Measurements from ENCODE around the gene PRPF40B.

Gene PRPF40B

DNA sequence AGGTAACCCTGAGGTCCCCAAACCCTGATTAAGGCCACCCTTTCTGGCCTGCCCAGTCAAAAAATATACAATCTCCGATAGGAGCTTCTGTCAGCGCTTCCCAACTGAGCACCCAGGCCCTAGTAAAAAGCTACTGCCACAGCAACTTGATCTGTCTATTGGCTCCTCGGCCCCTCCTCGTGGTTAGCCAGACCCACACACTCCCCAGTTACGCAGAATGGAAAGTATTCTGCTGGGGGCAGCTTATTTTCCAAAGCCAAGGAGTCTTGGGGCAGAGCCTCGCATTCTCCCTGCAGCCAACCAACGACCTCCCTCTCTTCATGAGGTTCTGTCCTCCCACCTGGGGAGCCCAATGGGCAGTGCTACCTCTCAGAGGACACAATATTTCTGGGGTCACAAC, 51.8 kb downstream of the PRPF40B start:
- no peak overlapping the region for H3K23ac ChIP-seq (ENCODE audit: low read depth, low read length, poor library complexity)
- H2BK5ac ChIP-seq (ENCODE audit: low read length): no peak overlapping the region
- no peaks in the 10 kb centered on the region for H3K27me3 ChIP-seq (ENCODE audit: control insufficient read depth in 3 of 3, insufficient read depth in 3 of 3, low read depth in 1 of 3, low read length in 3 of 3)
- H3K9me3 ChIP-seq (replicated peaks in 1 of 2; ENCODE audit: control insufficient read depth in 2 of 2, insufficient read depth in 1 of 2, low read depth in 1 of 2, low read length in 2 of 2): no peaks in the 10 kb centered on the region
- no peak overlapping the region for H4K91ac ChIP-seq (ENCODE audit: low read depth, low read length, poor library complexity)
- no peak overlapping the region for H2BK120ac ChIP-seq (ENCODE audit: low read depth, low read length)
- no peak overlapping the region for H4K8ac ChIP-seq (ENCODE audit: low read depth, low read length)
- no peak overlapping the region for H3K27ac ChIP-seq (replicated peaks; ENCODE audit: low read length)
- no peak overlapping the region for H3K14ac ChIP-seq (ENCODE audit: low read length)
- no peak overlapping the region for H3K4me2 ChIP-seq (ENCODE audit: insufficient read depth, low read length, poor library complexity, severe bottlenecking)
- no peak overlapping the region for H2BK15ac ChIP-seq (ENCODE audit: low read length)
- no CpG with 5 or more reads among the region's 7 CpGs for WGBS, 2 donors (ENCODE audit: extremely low coverage in 2 of 2, insufficient read length in 2 of 2, insufficient replicate concordance in 1 of 2)
- no peak for DNase-seq (ENCODE audit: low spot score)
- no peak overlapping the region for H3K18ac ChIP-seq (ENCODE audit: low read length)
- no peak overlapping the region for H2AFZ ChIP-seq (ENCODE audit: low read length)
- no peak overlapping the region for H3K4me3 ChIP-seq (ENCODE audit: low read length in 2 of 2)
- H2AK5ac ChIP-seq (ENCODE audit: low read depth, low read length): no peak overlapping the region
- H3K36me3 ChIP-seq (replicated peaks in 1 of 2; ENCODE audit: control insufficient read depth in 2 of 2, insufficient read depth in 2 of 2, low read length in 2 of 2): no peaks in the 10 kb centered on the region
- no peak overlapping the region for H2BK12ac ChIP-seq (ENCODE audit: low read length)
- H3K79me1 ChIP-seq (ENCODE audit: low read depth, low read length): no peaks in the 10 kb centered on the region
- H3K9ac ChIP-seq (ENCODE audit: low read depth, low read length, poor library complexity): no peak overlapping the region
- peaks cover 15 to 18% of the 10 kb centered on the region in 2 donors for H3K4me1 ChIP-seq (ENCODE audit: control insufficient read depth in 2 of 2, insufficient read depth in 1 of 2, low read depth in 1 of 2, low read length in 2 of 2)
- no peak overlapping the region for H3K4ac ChIP-seq (ENCODE audit: low read length)

DNA sequence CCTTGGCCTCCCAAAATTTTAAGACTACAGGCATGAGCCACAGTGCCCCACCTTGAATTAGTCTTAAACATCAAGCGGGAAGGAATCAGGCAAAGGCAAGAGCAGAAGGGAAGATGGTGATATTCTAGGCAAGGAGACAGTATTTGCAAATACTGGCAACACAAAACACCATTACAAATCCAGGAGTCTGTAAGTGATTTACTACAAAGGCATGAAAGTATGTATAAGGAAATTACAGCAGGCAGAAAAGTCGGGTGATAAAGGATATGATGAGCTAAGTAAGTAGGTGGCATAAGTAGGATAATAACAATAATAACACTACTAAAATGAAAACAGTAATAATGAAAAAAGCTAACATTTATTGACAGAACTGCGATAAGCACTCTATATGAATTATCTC, 55.4 kb downstream of the PRPF40B start:
- WGBS, 2 donors (ENCODE audit: extremely low coverage in 2 of 2, insufficient read length in 2 of 2, insufficient replicate concordance in 1 of 2): no CpG with 5 or more reads among the region's 3 CpGs
- Histone ChIP-seq H3K4me1 (ENCODE audit: control insufficient read depth in 2 of 2, insufficient read depth in 1 of 2, low read depth in 1 of 2, low read length in 2 of 2) (peaks cover 8 to 13% of the 10 kb centered on the region in 2 donors), H2BK12ac (ENCODE audit: low read length) (no peak overlapping the region), H2AK5ac (ENCODE audit: low read depth, low read length) (no peak overlapping the region), H3K9ac (ENCODE audit: low read depth, low read length, poor library complexity) (no peak overlapping the region), H4K8ac (ENCODE audit: low read depth, low read length) (no peak overlapping the region), H3K27me3 (ENCODE audit: control insufficient read depth in 3 of 3, insufficient read depth in 3 of 3, low read depth in 1 of 3, low read length in 3 of 3) (no peaks in the 10 kb centered on the region), H2BK15ac (ENCODE audit: low read length) (no peak overlapping the region), H3K9me3 (replicated peaks in 1 of 2; ENCODE audit: control insufficient read depth in 2 of 2, insufficient read depth in 1 of 2, low read depth in 1 of 2, low read length in 2 of 2) (no peaks in the 10 kb centered on the region), H3K23ac (ENCODE audit: low read depth, low read length, poor library complexity) (no peak overlapping the region), H4K91ac (ENCODE audit: low read depth, low read length, poor library complexity) (no peak overlapping the region), H2AFZ (ENCODE audit: low read length) (no peak overlapping the region), H3K4me2 (ENCODE audit: insufficient read depth, low read length, poor library complexity, severe bottlenecking) (no peak overlapping the region), H3K79me1 (ENCODE audit: low read depth, low read length) (no peaks in the 10 kb centered on the region), H3K36me3 (replicated peaks in 1 of 2; ENCODE audit: control insufficient read depth in 2 of 2, insufficient read depth in 2 of 2, low read length in 2 of 2) (no peaks in the 10 kb centered on the region), H3K4me3 (ENCODE audit: low read length in 2 of 2) (no peak overlapping the region), H3K27ac (replicated peaks; ENCODE audit: low read length) (no peak overlapping the region), H3K4ac (ENCODE audit: low read length) (no peak overlapping the region), H2BK120ac (ENCODE audit: low read depth, low read length) (no peak overlapping the region), H3K14ac (ENCODE audit: low read length) (no peak overlapping the region), H3K18ac (ENCODE audit: low read length) (no peak overlapping the region), H2BK5ac (ENCODE audit: low read length) (no peak overlapping the region)
- DNase-seq (ENCODE audit: low spot score): no peak

DNA sequence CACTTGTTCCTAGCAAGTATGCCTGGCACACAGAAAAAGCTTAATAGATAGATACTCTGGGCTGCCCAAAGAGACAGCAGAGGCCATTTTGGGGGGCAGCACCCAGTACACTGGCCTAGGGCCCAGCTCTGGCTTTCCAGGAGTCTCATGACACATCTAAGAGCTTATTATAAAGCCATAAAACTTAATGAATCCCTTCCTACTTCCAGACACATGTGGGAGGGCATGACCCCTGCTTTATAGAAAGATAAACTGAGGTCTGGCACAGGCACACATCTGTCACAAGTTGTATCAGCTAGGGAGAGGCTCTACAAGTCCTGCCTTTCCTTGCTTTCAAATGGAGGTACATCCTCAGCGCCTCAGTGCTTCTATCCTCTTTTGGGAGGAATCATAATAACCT, 56.7 kb downstream of the PRPF40B start:
- H3K9ac ChIP-seq (ENCODE audit: low read depth, low read length, poor library complexity): no peak overlapping the region
- no peak overlapping the region for H2BK12ac ChIP-seq (ENCODE audit: low read length)
- no peak overlapping the region for H2BK15ac ChIP-seq (ENCODE audit: low read length)
- no peak overlapping the region for H2AK5ac ChIP-seq (ENCODE audit: low read depth, low read length)
- no peak overlapping the region for H4K91ac ChIP-seq (ENCODE audit: low read depth, low read length, poor library complexity)
- DNase-seq (ENCODE audit: low spot score): no peak
- H3K27ac ChIP-seq (replicated peaks; ENCODE audit: low read length): no peak overlapping the region
- no peaks in the 10 kb centered on the region for H3K36me3 ChIP-seq (replicated peaks in 1 of 2; ENCODE audit: control insufficient read depth in 2 of 2, insufficient read depth in 2 of 2, low read length in 2 of 2)
- H3K23ac ChIP-seq (ENCODE audit: low read depth, low read length, poor library complexity): no peak overlapping the region
- no peak overlapping the region for H3K4me2 ChIP-seq (ENCODE audit: insufficient read depth, low read length, poor library complexity, severe bottlenecking)
- no peaks in the 10 kb centered on the region for H3K27me3 ChIP-seq (ENCODE audit: control insufficient read depth in 3 of 3, insufficient read depth in 3 of 3, low read depth in 1 of 3, low read length in 3 of 3)
- H3K18ac ChIP-seq (ENCODE audit: low read length): no peak overlapping the region
- no peaks in the 10 kb centered on the region for H3K9me3 ChIP-seq (replicated peaks in 1 of 2; ENCODE audit: control insufficient read depth in 2 of 2, insufficient read depth in 1 of 2, low read depth in 1 of 2, low read length in 2 of 2)
- no peak overlapping the region for H3K4ac ChIP-seq (ENCODE audit: low read length)
- H3K4me1 ChIP-seq (ENCODE audit: control insufficient read depth in 2 of 2, insufficient read depth in 1 of 2, low read depth in 1 of 2, low read length in 2 of 2): peaks cover 3 to 8% of the 10 kb centered on the region in 2 donors
- no peak overlapping the region for H2BK120ac ChIP-seq (ENCODE audit: low read depth, low read length)
- H4K8ac ChIP-seq (ENCODE audit: low read depth, low read length): no peak overlapping the region
- H3K79me1 ChIP-seq (ENCODE audit: low read depth, low read length): no peaks in the 10 kb centered on the region
- no peak overlapping the region for H3K14ac ChIP-seq (ENCODE audit: low read length)
- H2BK5ac ChIP-seq (ENCODE audit: low read length): no peak overlapping the region
- H2AFZ ChIP-seq (ENCODE audit: low read length): no peak overlapping the region
- WGBS, 2 donors (ENCODE audit: extremely low coverage in 2 of 2, insufficient read length in 2 of 2, insufficient replicate concordance in 1 of 2): no CpG with 5 or more reads among the region's 1 CpG
- H3K4me3 ChIP-seq (ENCODE audit: low read length in 2 of 2): no peak overlapping the region

DNA sequence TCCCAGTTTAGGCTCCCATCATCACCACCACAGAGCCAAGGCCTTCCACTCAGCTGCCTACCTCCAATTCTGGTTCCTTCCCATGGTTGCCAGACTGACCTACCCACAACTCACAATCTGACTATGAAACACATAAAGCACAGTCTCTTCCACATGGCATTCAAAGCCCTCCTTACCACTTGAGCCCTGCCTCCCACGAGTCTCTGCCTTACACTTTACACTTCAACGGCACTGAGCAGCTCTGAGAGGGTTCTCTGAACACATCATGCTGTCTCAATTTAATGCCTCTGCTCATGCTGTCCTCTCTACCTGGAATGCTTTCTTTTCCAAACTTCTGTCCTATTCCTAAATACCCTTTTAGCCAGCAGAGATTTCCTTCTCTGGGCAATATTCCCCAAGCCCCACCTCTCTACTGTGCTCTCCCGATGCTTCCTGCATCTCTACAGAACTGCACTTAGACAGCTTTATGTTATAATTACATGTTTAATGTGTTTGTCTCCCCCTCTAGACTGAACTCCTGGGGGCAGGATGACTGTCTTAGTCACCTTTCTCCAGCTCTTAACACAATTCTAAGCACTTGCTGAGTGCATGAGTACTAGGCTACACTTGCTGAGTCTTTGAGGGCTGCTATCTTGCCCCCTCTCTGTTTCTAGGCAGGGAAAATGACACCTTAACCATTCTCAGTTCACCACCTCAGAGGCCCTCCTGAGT, 60.4 kb downstream of the PRPF40B start:
- Histone ChIP-seq H3K9me3 (replicated peaks in 1 of 2; ENCODE audit: control insufficient read depth in 2 of 2, insufficient read depth in 1 of 2, low read depth in 1 of 2, low read length in 2 of 2) (no peaks in the 10 kb centered on the region), H2BK120ac (ENCODE audit: low read depth, low read length) (no peak overlapping the region), H2BK5ac (ENCODE audit: low read length) (no peak overlapping the region), H3K23ac (ENCODE audit: low read depth, low read length, poor library complexity) (no peak overlapping the region), H3K4ac (ENCODE audit: low read length) (no peak overlapping the region), H3K18ac (ENCODE audit: low read length) (no peak overlapping the region), H3K27me3 (ENCODE audit: control insufficient read depth in 3 of 3, insufficient read depth in 3 of 3, low read depth in 1 of 3, low read length in 3 of 3) (no peaks in the 10 kb centered on the region), H3K4me2 (ENCODE audit: insufficient read depth, low read length, poor library complexity, severe bottlenecking) (no peak overlapping the region), H2AFZ (ENCODE audit: low read length) (no peak overlapping the region), H3K79me1 (ENCODE audit: low read depth, low read length) (no peaks in the 10 kb centered on the region), H2BK12ac (ENCODE audit: low read length) (no peak overlapping the region), H3K27ac (replicated peaks; ENCODE audit: low read length) (no peak overlapping the region), H4K91ac (ENCODE audit: low read depth, low read length, poor library complexity) (no peak overlapping the region), H4K8ac (ENCODE audit: low read depth, low read length) (no peak overlapping the region), H3K14ac (ENCODE audit: low read length) (no peak overlapping the region), H3K4me1 (ENCODE audit: control insufficient read depth in 2 of 2, insufficient read depth in 1 of 2, low read depth in 1 of 2, low read length in 2 of 2) (peaks cover 3 to 8% of the 10 kb centered on the region in 2 donors), H3K9ac (ENCODE audit: low read depth, low read length, poor library complexity) (no peak overlapping the region), H3K4me3 (ENCODE audit: low read length in 2 of 2) (no peak overlapping the region), H2BK15ac (ENCODE audit: low read length) (no peak overlapping the region), H3K36me3 (replicated peaks in 1 of 2; ENCODE audit: control insufficient read depth in 2 of 2, insufficient read depth in 2 of 2, low read length in 2 of 2) (no peaks in the 10 kb centered on the region), H2AK5ac (ENCODE audit: low read depth, low read length) (no peak overlapping the region)
- WGBS, 2 donors (ENCODE audit: extremely low coverage in 2 of 2, insufficient read length in 2 of 2, insufficient replicate concordance in 1 of 2): no CpG with 5 or more reads among the region's 3 CpGs
- no peak for DNase-seq (ENCODE audit: low spot score)

Measured in neuronal stem cell (in vitro differentiated cells).